Ascending aorta (tissue), 2 donors: ENCODE measurements around the gene ARL6IP5. TPM values are rescaled to one million over a fixed set of nuclear protein-coding genes. Genes with fewer than 3 reads are reported as not detected.

Source experiments
- DNase-seq, 2 donors: peaks; one replicate each; pipeline ENCODE4 v3.0.0-alpha.2; 2019; ENCODE audit warnings: low spot score in 2 of 2
- H3K27ac ChIP-seq, 2 donors: fragments of 200-600 bp; sonication (generic); one replicate each; pipeline ENCODE4 v1.5.1; 2016 to 2017; ENCODE audit warnings: mild to moderate bottlenecking in 1 of 2
- H3K27me3 ChIP-seq: fragments of 200-600 bp; sonication (generic); one replicate; pipeline ENCODE4 v1.5.1; 2017
- H3K36me3 ChIP-seq, 2 donors: fragments of 200-600 bp; sonication (generic); one replicate each; pipeline ENCODE4 v1.5.1; 2016
- H3K4me1 ChIP-seq, 2 donors: fragments of 200-600 bp; sonication (generic); one replicate each; pipeline ENCODE4 v1.5.1; 2016 to 2017; ENCODE audit warnings: mild to moderate bottlenecking in 1 of 2
- H3K4me3 ChIP-seq, 2 donors: fragments of 200-600 bp; sonication (generic); one replicate each; pipeline ENCODE4 v1.5.1; 2016 to 2017; ENCODE audit warnings: mild to moderate bottlenecking in 1 of 2
- H3K9me3 ChIP-seq, 2 donors: fragments of 200-600 bp; sonication (generic); one replicate each; pipeline ENCODE4 v1.5.1; 2016
- intact Hi-C: fragments of 100-400 bp; cut with DNase I; formaldehyde crosslinking; loops from one replicate; pipeline ENCODE4 v1.15.1; 2023
- total RNA-seq: library from RNA; depleted of rRNA; stranded (reverse); fragments of >200 nt; gene quantifications from one replicate; pipeline ENCODE4 v1.1.0, GENCODE V29; 2016
- TF ChIP-seq, protein P1 (sequence below), 3 experiments: fragments of 200-600 bp in 2 of 3; fragments of 450-650 bp in 1 of 3; sonication (generic) in 2 of 3; IDR thresholded peaks; one replicate each; pipeline ENCODE4 v1.5.1; 2016 to 2019; ENCODE audit warnings: antibody characterized with exemption in 3 of 3, mild to moderate bottlenecking in 1 of 3, moderate library complexity in 1 of 3

Gene ARL6IP5
- total RNA-seq, 1 donor from 2014 or later: 134 TPM

DNA sequence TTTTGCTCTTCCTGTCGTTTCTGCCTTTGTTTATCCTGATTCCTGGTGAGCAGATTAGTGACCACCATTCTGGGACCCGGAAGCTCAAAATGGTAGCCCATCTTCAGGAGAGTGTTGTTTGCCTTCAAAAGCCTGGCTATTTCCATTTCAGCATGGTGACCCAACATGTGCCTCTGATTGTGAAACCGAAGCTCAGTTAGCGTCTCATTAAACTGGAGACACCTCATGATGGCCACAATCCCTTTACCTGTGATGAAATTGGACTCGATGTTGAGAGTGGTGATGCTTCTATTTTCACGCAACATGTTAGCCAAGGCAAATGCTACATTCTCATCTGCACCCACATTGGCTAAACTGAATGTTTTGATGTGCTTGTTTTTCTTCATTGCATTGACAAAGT, 34.4 kb downstream of the ARL6IP5 start:
- H3K27ac ChIP-seq: no peak overlapping the region
- H3K36me3 ChIP-seq: no peaks in the 10 kb centered on the region
- no peaks in the 10 kb centered on the region for H3K4me1 ChIP-seq
- TF ChIP-seq, protein P1, sequence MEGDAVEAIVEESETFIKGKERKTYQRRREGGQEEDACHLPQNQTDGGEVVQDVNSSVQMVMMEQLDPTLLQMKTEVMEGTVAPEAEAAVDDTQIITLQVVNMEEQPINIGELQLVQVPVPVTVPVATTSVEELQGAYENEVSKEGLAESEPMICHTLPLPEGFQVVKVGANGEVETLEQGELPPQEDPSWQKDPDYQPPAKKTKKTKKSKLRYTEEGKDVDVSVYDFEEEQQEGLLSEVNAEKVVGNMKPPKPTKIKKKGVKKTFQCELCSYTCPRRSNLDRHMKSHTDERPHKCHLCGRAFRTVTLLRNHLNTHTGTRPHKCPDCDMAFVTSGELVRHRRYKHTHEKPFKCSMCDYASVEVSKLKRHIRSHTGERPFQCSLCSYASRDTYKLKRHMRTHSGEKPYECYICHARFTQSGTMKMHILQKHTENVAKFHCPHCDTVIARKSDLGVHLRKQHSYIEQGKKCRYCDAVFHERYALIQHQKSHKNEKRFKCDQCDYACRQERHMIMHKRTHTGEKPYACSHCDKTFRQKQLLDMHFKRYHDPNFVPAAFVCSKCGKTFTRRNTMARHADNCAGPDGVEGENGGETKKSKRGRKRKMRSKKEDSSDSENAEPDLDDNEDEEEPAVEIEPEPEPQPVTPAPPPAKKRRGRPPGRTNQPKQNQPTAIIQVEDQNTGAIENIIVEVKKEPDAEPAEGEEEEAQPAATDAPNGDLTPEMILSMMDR (IDR thresholded peaks at IDR 0.05): no peak
- H3K9me3 ChIP-seq: no peaks in the 10 kb centered on the region
- H3K4me3 ChIP-seq: no peak overlapping the region
- no peaks in the 10 kb centered on the region for H3K27me3 ChIP-seq
- intact Hi-C loops: no loop called here
- DNase-seq: no peak

- Histone ChIP-seq H3K9me3 (no peaks in the 10 kb centered on the region), H3K36me3 (no peaks in the 10 kb centered on the region), H3K27ac (no peak overlapping the region), H3K4me1 (no peaks in the 10 kb centered on the region), H3K4me3 (no peak overlapping the region), H3K27me3 (no peaks in the 10 kb centered on the region)
- TF ChIP-seq, protein P1 (IDR thresholded peaks at IDR 0.05): no peak
- intact Hi-C loops: loop anchor here (2.0 kb wide), 1 partner anchor 551 kb away; no protein-coding TSS in a partner anchor
- no peak for DNase-seq
These were observed 34.9 kb downstream of the ARL6IP5 start for GRCh38 chr3:69119681-69120080.

DNA sequence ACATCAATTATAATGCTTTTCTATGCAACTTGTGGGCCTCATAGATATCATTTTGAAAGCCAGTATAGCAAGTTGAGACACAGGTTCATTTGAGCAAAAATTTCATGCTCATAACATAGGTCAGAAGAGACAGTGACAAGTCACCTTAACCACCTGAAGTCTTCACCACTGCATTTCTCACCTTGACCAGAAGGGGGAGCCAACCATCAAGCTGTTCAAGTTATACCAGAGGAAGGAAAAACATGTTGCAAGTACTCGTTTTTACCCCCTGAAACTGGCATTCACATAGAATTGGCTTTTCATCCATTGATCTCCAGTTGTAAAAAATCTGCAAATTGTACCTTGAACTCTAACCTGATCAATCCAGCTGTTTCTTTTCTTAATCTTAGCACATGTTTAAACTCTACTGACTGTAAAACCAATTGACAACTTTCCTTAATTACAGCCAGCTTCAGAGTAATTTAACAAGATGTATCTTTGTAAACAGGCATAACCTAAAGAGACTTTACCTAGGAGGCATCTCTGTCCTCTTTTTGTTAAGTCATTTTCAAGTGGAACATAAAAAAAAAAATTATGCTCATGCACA, 36.2 kb downstream of the ARL6IP5 start:
- peak in 1 of 2 donors; percentile 82 for DNase-seq
- intact Hi-C loops: loop anchor here (2.0 kb wide), 1 partner anchor 550 kb away; no protein-coding TSS in a partner anchor
- no peak overlapping the region for H3K4me3 ChIP-seq
- TF ChIP-seq, protein P1 (IDR thresholded peaks at IDR 0.05): peak; percentile 69 to 90 (median 88)
- H3K4me1 ChIP-seq: no peaks in the 10 kb centered on the region
- no peaks in the 10 kb centered on the region for H3K27me3 ChIP-seq
- H3K36me3 ChIP-seq: no peaks in the 10 kb centered on the region
- no peaks in the 10 kb centered on the region for H3K9me3 ChIP-seq
- H3K27ac ChIP-seq: no peak overlapping the region

DNA sequence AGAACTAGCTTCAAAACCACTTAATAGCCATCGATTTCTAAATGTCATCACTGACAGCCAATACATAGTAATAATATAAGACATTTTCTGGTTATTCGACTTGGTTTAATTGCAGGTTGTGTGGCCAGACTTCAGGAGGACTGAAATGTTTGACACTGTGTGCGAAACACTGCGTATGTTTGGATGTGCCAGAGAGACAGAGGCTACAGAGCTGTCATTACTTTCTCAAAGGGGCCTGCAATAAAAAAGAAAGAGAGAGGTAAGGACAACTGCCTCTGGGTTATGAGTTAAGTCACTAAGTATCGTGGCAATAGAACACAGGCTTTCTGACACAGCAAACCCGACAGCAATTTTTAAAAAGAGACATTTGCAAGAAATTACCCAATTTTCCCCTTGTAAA, 36.8 kb downstream of the ARL6IP5 start:
- Histone ChIP-seq H3K4me3 (no peak overlapping the region), H3K9me3 (no peaks in the 10 kb centered on the region), H3K27me3 (no peaks in the 10 kb centered on the region), H3K36me3 (no peaks in the 10 kb centered on the region), H3K4me1 (no peaks in the 10 kb centered on the region), H3K27ac (no peak overlapping the region)
- TF ChIP-seq, protein P1 (IDR thresholded peaks at IDR 0.05): no peak
- no peak for DNase-seq
- intact Hi-C loops: loop anchor here (2.0 kb wide), 1 partner anchor 549 kb away; no protein-coding TSS in a partner anchor

- no peak for DNase-seq
- intact Hi-C loops: loop anchor here (2.0 kb wide), 1 partner anchor 549 kb away; no protein-coding TSS in a partner anchor
- Histone ChIP-seq H3K4me1 (no peaks in the 10 kb centered on the region), H3K27me3 (no peaks in the 10 kb centered on the region), H3K27ac (no peak overlapping the region), H3K36me3 (no peaks in the 10 kb centered on the region), H3K9me3 (no peaks in the 10 kb centered on the region), H3K4me3 (no peak overlapping the region)
- TF ChIP-seq, protein P1 (IDR thresholded peaks at IDR 0.05): no peak
These were observed 37.2 kb downstream of the ARL6IP5 start for GRCh38 chr3:69121950-69122349.
